HCT116 (cell line): ENCODE data around the gene PANX2.

Experiments
- ATF3 ChIP-seq: IDR thresholded peaks from 2 replicates; pipeline ENCODE4 v1.6.1; 2012
- CTCF ChIP-seq, 3 experiments: fragments of 200-600 bp in 1 of 3; sonication (generic) in 1 of 3; IDR thresholded peaks in 2 of 3; conservative IDR thresholded peaks in 1 of 3; 2 replicates each; pipeline ENCODE4 v1.5.1; 2012 to 2017; ENCODE audit warnings: low read depth in 2 of 3, low read length in 2 of 3, antibody characterized with exemption in 1 of 3, borderline replicate concordance in 1 of 3, control low read depth in 1 of 3, mild to moderate bottlenecking in 1 of 3, mixed read lengths in 1 of 3, mixed run types in 1 of 3, moderate library complexity in 1 of 3; ENCODE audit not compliant: insufficient read depth in 1 of 3
- EZH2 ChIP-seq: fragments of 200-600 bp; sonication (generic); IDR thresholded peaks from 2 replicates; pipeline ENCODE4 v1.6.1; 2017; ENCODE audit warnings: antibody characterized with exemption, mixed run types
- POLR2A ChIP-seq: IDR thresholded peaks from 2 replicates; pipeline ENCODE4 v1.7.0; 2011; ENCODE audit warnings: borderline replicate concordance; ENCODE audit not compliant: insufficient read depth, insufficient read length; ENCODE audit errors: extremely low read depth
- POLR2AphosphoS5 ChIP-seq: IDR thresholded peaks from 2 replicates; pipeline ENCODE4 v1.6.1; 2011; ENCODE audit warnings: mild to moderate bottlenecking, low read depth, low read length, moderate library complexity
- SP1 ChIP-seq: IDR thresholded peaks from 2 replicates; pipeline ENCODE4 v1.6.1; 2012; ENCODE audit warnings: low read depth
- ZFX ChIP-seq: fragments of 450-650 bp; IDR thresholded peaks from 2 replicates; pipeline ENCODE4 v1.6.1; 2017
- ZNF274 ChIP-seq: fragments of 200-500 bp; sonication (Bioruptor generic); IDR thresholded peaks from 2 replicates; pipeline ENCODE4 v1.6.1; 2014; ENCODE audit warnings: mild to moderate bottlenecking, low read depth, low read length, inconsistent platforms
- TF ChIP-seq, protein P1 (sequence below): IDR thresholded peaks from 2 replicates; pipeline ENCODE4 v1.6.1; 2011; ENCODE audit warnings: mild to moderate bottlenecking, low read length, moderate library complexity; ENCODE audit not compliant: insufficient replicate concordance; ENCODE audit errors: extremely low read depth

GRCh38 chr22:50141891-50142363 is 28.6 kb upstream of the PANX2 start:
- TF ChIP-seq CTCF (IDR thresholded peaks at IDR 0.05 in 2 of 3, conservative IDR thresholded peaks at IDR 0.05 in 1 of 3; ENCODE audit: borderline replicate concordance in 1 of 3, insufficient read depth in 1 of 3, low read depth in 2 of 3, low read length in 2 of 3) (no peak), ZFX (no peak), POLR2AphosphoS5 (no peak), ZNF274 (no peak), SP1 (no peak), EZH2 (no peak), POLR2A (no peak), ATF3 (no peak)
- TF ChIP-seq, protein P1, sequence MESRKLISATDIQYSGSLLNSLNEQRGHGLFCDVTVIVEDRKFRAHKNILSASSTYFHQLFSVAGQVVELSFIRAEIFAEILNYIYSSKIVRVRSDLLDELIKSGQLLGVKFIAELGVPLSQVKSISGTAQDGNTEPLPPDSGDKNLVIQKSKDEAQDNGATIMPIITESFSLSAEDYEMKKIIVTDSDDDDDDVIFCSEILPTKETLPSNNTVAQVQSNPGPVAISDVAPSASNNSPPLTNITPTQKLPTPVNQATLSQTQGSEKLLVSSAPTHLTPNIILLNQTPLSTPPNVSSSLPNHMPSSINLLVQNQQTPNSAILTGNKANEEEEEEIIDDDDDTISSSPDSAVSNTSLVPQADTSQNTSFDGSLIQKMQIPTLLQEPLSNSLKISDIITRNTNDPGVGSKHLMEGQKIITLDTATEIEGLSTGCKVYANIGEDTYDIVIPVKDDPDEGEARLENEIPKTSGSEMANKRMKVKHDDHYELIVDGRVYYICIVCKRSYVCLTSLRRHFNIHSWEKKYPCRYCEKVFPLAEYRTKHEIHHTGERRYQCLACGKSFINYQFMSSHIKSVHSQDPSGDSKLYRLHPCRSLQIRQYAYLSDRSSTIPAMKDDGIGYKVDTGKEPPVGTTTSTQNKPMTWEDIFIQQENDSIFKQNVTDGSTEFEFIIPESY, result no peak
